Hypothalamus (tissue), 51 donors: ENCODE data around the gene SERPINB7.
"Not testable (repeated sequence)": the region's sequence is repeated elsewhere in the genome, so short reads cannot be mapped to it uniquely, and the experiment has no call there.

Source experiments
- DNase-seq, 51 donors: peaks; one replicate each; lab custom pipeline; 2025; lab: John Stamatoyannopoulos, UW

Gene SERPINB7, protein sequence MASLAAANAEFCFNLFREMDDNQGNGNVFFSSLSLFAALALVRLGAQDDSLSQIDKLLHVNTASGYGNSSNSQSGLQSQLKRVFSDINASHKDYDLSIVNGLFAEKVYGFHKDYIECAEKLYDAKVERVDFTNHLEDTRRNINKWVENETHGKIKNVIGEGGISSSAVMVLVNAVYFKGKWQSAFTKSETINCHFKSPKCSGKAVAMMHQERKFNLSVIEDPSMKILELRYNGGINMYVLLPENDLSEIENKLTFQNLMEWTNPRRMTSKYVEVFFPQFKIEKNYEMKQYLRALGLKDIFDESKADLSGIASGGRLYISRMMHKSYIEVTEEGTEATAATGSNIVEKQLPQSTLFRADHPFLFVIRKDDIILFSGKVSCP

DNA sequence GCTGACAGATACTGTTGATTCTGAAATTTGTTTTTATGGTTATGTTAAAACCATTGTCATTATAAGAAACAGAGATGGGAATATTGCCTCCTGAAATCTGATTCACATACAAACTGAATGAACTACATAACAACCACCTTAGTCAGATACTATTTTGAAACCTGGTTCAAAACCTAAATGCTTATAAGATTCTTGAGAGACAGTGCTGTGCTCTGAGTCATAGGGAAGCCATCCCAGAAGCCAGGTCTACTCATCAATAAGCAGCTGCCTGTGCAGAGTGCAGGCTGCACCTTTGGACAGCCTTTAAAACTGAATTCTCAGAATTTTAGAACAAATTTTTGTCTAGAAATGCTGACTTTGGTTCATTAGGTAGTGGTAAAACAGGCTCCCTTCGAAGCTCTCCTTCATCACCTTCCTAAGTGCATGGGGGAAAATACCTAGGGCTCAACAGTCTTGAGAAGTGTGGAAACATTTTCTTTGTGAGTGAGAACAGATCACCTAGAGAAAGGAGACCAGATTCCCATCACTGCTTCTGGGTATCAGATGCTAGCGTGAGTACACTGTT lies at the start of gene SERPINB7:
Gene SERPINB7, plus strand, starts transcription at position 253 of the 565 bp plus-strand sequence. CDS start 6,955 bp downstream, outside the sequence.
- no peak for DNase-seq

- DNase-seq = no peak
These were observed 49.3 kb upstream of the SERPINB7 start for GRCh38 chr18:63725682-63726480.

- peak in 1 of 51 donors; percentile 0 for DNase-seq
These were observed 44.4 kb upstream of the SERPINB7 start for GRCh38 chr18:63730773-63731172.

GRCh38 chr18:63731215-63731614 lies 44.0 kb upstream of the SERPINB7 start:
- no peak for DNase-seq

DNA sequence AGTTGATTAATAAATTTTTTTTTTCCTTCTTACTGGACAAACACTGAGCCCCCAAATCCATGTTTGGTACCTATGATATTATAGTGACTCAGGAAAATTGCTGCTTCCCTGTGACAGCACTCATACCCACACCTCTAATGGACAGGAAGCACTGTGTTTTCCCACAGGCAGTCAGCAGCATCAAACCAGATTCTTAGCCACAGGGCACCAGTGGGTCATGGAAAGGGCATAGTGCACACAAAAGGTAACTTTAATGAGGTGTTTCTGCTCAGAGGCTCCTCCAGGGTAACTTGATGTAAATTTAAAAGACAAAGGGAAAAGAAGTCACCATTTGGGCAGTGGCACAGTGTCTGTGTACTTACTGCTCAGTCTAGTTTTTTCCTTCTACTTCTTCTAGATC lies 38.3 kb upstream of the SERPINB7 start:
- DNase-seq = no peak

DNA sequence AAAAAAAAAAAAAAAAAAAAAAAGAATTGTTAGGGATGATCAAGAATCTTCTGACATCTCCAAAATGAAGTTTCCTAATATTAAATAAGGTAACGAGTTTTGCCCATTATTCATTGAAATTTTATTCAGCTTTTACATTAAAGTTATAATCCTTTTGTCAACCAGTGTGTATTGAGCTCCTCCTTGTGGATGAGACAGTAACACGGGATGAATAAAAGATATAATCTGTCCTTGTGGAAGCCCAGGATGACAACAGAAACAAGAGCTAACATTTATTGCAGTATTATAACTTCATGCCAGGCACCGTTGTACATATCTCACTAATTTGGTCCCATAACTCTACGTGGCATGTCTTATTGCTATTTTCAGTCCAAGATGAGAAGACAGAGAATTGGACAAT lies 33.4 kb upstream of the SERPINB7 start:
- no peak for DNase-seq

DNA sequence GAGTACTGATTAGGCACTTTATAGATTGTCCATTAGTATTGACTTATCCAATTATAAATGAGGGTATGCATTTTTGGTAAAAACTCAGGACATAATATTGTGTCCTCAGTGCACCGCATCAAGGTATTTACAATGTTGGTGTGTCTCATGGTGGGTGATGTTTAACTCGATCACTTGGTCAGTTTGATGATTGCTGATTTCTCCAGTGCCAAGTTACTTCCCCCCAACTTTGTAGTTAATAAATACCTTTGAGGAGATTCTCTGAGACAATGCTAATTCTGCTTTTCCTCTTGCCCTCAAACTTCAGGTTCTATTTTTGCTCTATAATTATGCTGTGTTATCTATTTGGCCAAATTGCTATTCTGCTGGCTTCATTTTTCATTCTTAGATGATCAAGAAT lies 28.2 kb upstream of the SERPINB7 start:
- no peak for DNase-seq

DNA sequence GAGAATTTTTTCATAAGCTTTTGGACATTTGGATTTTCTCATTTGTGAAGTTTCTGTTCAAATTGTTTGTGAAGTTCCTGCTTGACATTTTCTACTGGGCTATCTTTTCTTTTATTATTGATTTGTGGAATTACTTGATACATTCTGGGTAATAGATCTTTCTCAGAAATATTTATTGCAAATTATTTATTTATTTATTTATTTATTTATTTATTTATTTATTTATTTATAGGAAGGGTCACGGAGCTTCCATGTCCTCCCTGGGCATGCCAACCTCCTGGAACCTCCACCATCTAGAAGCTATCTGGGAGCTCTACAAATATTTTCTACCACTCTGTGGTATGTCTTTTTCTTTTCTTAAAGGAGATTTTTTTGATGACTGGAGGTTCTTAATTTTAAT lies 25.7 kb upstream of the SERPINB7 start:
- DNase-seq = no peak

DNA sequence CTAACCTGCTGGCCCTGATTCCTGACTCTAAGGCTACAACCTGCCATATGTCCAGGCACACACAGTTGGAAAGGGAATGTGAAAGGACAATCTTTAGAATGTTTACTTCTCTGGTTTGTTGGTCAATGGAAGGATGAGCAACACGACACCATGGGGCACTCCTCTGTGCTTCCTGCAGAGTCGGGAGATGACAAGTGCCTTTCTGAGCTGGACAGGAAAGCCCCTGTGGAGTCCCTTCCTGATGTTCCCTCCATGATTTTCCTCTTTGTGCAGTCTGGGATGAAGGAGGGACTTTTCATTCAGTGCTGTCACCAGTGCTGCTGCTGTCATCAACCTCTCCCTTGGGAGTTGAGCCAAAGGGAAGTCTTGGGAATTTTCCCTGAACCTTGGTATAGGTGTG lies 22.6 kb upstream of the SERPINB7 start:
- DNase-seq = no peak

DNA sequence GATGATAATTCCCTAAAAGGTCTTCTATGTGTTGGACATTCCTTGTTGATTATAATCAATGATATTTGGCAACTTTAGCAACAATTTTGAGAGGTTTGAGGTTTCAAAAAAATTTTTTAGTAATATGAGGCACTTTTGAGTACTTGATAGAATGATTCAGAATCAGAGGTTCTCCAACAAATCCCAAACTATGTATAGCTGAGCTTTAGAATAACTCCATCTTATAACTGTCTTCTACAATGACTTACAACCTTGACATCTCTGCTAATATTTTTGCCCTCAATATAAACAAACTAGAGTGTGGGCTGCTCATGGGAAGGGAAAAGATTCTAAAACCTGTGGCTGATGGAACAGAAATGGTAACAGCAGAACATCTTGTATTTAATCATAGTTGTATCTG lies 21.5 kb upstream of the SERPINB7 start:
- DNase-seq = no peak

DNA sequence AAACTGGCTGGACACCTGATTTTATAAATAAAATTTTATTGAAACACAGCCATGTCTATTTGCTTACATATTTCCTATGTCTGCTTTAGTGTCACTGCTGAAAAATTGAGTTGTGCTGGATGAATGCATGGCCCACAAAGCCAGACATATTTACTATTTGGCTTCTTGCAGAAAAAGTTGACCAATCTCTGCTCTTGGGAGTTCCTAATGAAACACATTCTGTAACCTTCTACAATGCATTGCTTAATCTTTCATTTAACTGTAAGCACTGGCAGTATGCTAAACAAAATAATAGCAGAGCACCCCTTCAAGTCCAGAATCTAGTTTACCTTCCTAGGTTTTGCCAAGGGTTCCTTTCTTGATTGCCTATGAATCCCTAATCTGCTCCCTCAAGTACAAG lies 17.7 kb upstream of the SERPINB7 start:
- DNase-seq = no peak

- no peak for DNase-seq
These were observed 16.5 kb upstream of the SERPINB7 start for GRCh38 chr18:63758615-63759240.

DNA sequence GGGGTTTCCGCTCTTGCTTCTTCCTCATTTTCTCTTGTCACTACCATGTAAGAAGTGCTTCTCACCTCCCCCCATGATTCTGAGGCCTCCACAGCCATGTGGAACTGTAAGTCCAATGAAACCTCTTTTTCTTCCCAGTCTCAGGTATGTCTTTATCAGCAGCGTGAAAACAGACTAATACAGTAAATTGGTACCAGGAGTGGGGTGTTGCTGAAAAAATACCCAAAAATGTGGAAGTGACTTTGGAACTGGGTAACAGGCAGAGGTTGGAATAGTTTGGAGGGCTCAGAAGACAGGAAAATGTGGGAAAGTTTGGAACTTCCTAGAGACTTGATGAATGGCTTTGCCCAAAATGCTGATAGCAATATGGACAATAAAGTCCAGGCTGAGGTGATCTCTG lies 15.4 kb upstream of the SERPINB7 start:
- not testable (repeated sequence) for DNase-seq

DNA sequence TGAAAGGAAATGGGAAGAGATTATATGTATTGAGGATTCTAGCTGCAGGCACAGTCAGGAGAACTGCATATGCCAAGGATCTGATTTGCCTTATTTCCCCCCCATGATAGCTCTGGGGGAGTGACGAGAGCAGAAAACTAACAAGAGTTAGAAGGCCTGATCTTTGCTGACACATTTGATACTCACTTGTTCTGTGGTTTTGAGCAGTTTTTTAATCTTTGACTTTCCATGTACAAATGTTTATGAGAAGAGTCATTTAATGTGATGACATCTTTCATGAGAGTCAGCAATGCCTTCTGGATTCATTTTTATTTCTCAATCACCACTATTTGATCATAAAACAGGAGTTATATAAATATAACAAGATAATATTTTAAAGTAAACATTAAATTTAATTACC lies 12.7 kb upstream of the SERPINB7 start:
- DNase-seq = no peak

DNA sequence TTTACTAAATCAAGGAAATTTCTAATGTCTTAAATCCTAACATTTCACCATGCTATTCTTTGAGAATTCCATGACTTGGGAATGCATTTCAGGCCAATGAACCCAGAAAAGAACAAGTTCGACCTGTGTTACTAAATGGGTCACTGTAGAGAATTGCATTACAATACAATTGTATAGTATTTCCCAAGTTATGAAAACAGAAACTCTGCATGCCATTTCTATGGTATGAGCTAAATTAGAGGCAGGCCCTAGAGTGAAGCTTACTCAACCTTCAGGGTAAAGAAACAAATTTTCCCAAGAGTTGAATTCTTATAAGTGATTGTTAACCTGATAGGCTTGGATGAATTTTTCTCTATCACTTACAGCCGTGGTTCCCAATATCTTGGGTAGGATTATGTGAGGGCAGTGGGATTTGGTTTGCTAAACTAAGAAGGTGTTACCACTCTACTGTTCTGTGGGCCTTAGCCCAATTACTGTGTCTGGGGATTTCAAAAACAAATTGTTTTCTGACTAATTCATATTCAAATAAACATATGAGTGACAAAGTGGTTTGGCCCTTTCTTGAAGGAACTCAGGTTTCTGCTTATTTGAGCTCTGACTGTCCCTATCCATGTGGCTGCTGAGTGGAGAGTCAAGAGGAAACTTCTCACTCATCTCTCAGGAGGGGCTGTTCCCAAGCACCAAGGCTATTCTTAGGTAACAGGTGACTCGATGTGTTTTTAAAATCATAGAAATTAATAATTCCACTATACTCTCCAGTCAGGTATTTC lies 11.2 kb upstream of the SERPINB7 start:
- DNase-seq = no peak

- no peak for DNase-seq
These were observed 9.4 kb upstream of the SERPINB7 start for GRCh38 chr18:63765837-63766236.

DNA sequence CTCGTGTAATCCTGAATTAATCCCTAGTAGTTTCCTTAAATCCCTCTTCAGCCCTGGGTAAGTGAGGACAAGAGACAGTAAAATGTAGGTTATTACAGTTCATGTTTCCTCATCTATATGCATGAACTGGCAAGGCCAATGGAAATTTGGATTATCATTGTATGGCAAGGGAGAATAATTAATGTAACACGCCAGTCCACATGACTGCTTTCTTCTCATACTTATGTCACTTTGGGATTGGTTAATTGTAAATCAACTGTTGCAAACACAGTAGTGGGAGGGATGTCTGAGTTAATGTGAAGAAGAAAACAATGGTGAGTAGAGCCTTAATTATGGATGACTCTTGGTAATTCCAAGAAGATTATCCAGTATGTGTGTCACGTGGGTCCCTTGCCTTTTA lies 1.7 kb upstream of the SERPINB7 start:
- no peak for DNase-seq

DNA sequence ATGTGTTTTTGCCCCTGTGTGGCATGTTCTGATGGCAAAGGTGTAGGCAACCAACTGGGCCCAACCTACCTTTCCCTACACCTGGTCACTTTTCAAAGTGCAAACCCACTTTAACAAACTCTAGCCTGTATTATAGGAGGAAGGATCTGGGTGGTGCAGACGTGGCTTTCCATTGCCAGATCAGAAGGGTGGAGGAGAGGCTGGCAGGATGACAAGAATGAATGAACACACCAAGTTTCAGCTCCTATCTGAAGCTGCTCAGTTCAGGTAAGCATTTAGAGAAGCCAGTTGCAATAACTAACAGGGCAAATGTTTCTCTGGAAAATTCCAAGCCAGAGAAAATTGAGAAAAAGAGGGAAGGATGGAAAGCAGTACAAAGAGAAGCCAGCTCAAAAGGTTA lies 707 bp upstream of the SERPINB7 start:
- no peak for DNase-seq

- no peak for DNase-seq
These were observed 4.2 kb downstream of the SERPINB7 start for GRCh38 chr18:63779386-63779785.

DNA sequence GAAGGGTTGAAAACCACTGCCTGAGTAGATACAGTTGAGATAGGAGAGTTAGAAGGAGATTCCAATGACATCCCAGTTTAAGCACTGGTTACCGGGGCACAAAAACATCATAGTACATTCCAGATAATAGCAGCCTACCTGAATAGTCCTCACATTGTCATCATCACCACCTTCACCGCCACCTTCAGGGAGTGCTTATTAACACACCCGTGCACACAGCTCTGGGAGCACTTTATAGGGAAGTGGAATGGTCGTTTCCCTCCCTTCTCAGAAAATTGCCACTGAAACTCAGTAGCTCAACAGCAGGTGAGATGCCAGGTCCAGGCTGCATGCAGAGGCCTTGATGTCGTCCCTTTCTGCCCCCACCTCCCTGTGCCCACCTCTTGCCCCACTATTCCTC lies 8.2 kb downstream of the SERPINB7 start:
- DNase-seq = no peak
